GM23338 (cell line): ENCODE data around the gene RAB21.

Source experiments
- CREB1 ChIP-seq: fragments of 250-450 bp; sonication (Bioruptor Pico); IDR thresholded peaks from 2 replicates; pipeline ENCODE4 v1.5.0; 2020; ENCODE audit warnings: low read depth, mild to moderate bottlenecking, moderate library complexity
- EZH2 ChIP-seq: fragments of 200-600 bp; sonication (generic); IDR thresholded peaks from one replicate; pipeline ENCODE4 v1.8.0; 2017; ENCODE audit warnings: antibody characterized with exemption, mild to moderate bottlenecking, low read depth; ENCODE audit not compliant: unreplicated experiment
- EZH2phosphoT487 ChIP-seq: fragments of 200-600 bp; sonication (generic); IDR thresholded peaks from one replicate; pipeline ENCODE4 v1.8.1; 2018; ENCODE audit warnings: antibody characterized with exemption; ENCODE audit not compliant: unreplicated experiment
- NANOG ChIP-seq: IDR thresholded peaks from 2 replicates; pipeline ENCODE4 v1.6.1; 2016; ENCODE audit warnings: antibody characterized with exemption, borderline replicate concordance
- POLR2AphosphoS5 ChIP-seq: IDR thresholded peaks from 2 replicates; pipeline ENCODE4 v1.6.1; 2016; ENCODE audit warnings: antibody characterized with exemption, low read depth
- STAT1 ChIP-seq: IDR thresholded peaks from one replicate; pipeline ENCODE4 v1.6.1; 2016; ENCODE audit warnings: antibody characterized with exemption; ENCODE audit not compliant: unreplicated experiment
- ZNF114 ChIP-seq: fragments of 250-450 bp; sonication (Bioruptor Pico); IDR thresholded peaks from 2 replicates; pipeline ENCODE4 v1.5.0; 2020; ENCODE audit warnings: mild to moderate bottlenecking, moderate library complexity
- ZNF331 ChIP-seq: fragments of 250-450 bp; sonication (Bioruptor Pico); IDR thresholded peaks from 2 replicates; pipeline ENCODE4 v1.5.0; 2020; ENCODE audit warnings: low read depth, mild to moderate bottlenecking, moderate library complexity
- TF ChIP-seq, protein P1 (sequence below), 2 experiments: fragments of 200-600 bp in 1 of 2; sonication (generic) in 1 of 2; conservative IDR thresholded peaks; 2 replicates each; pipeline versions ENCODE4 v1.5.1 to v1.6.1; 2016 to 2017; ENCODE audit warnings: antibody characterized with exemption in 2 of 2, low read depth in 2 of 2, mild to moderate bottlenecking in 2 of 2, moderate library complexity in 1 of 2
- TF ChIP-seq, protein P2 (sequence below): IDR thresholded peaks from one replicate; pipeline ENCODE4 v1.6.1; 2018; ENCODE audit warnings: antibody characterized with exemption; ENCODE audit not compliant: unreplicated experiment
- TF ChIP-seq, protein P3 (sequence below): IDR thresholded peaks from 2 replicates; pipeline ENCODE4 v1.6.1; 2016; ENCODE audit warnings: antibody characterized with exemption

DNA sequence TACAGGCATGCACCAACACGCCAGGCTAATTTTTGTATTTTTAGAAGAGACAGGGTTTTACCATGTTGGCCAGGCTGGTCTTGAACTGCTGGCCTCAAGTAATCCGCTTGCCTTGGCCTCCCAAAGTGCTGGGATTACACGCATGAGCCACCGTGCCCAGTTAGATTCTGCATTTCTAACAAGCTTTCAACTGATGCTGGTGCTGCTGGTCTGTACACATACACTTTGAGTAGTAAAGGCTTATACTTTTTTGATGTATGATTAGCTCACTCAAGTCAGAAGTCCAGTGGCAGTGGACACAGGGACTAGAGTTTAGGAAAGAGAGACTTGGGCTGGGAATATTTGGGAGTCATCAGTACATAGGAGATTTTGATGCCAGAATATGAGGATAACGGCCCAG, 82.7 kb downstream of the RAB21 start:
- TF ChIP-seq, protein P1, sequence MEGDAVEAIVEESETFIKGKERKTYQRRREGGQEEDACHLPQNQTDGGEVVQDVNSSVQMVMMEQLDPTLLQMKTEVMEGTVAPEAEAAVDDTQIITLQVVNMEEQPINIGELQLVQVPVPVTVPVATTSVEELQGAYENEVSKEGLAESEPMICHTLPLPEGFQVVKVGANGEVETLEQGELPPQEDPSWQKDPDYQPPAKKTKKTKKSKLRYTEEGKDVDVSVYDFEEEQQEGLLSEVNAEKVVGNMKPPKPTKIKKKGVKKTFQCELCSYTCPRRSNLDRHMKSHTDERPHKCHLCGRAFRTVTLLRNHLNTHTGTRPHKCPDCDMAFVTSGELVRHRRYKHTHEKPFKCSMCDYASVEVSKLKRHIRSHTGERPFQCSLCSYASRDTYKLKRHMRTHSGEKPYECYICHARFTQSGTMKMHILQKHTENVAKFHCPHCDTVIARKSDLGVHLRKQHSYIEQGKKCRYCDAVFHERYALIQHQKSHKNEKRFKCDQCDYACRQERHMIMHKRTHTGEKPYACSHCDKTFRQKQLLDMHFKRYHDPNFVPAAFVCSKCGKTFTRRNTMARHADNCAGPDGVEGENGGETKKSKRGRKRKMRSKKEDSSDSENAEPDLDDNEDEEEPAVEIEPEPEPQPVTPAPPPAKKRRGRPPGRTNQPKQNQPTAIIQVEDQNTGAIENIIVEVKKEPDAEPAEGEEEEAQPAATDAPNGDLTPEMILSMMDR (conservative IDR thresholded peaks at IDR 0.05; ENCODE audit: low read depth in 2 of 2): no peak
- TF ChIP-seq POLR2AphosphoS5 (no peak), EZH2 (no peak), EZH2phosphoT487 (no peak), NANOG (no peak), ZNF114 (CRISPR knock-in tag) (no peak), STAT1 (no peak), CREB1 (no peak), ZNF331 (no peak)
- TF ChIP-seq, protein P2, sequence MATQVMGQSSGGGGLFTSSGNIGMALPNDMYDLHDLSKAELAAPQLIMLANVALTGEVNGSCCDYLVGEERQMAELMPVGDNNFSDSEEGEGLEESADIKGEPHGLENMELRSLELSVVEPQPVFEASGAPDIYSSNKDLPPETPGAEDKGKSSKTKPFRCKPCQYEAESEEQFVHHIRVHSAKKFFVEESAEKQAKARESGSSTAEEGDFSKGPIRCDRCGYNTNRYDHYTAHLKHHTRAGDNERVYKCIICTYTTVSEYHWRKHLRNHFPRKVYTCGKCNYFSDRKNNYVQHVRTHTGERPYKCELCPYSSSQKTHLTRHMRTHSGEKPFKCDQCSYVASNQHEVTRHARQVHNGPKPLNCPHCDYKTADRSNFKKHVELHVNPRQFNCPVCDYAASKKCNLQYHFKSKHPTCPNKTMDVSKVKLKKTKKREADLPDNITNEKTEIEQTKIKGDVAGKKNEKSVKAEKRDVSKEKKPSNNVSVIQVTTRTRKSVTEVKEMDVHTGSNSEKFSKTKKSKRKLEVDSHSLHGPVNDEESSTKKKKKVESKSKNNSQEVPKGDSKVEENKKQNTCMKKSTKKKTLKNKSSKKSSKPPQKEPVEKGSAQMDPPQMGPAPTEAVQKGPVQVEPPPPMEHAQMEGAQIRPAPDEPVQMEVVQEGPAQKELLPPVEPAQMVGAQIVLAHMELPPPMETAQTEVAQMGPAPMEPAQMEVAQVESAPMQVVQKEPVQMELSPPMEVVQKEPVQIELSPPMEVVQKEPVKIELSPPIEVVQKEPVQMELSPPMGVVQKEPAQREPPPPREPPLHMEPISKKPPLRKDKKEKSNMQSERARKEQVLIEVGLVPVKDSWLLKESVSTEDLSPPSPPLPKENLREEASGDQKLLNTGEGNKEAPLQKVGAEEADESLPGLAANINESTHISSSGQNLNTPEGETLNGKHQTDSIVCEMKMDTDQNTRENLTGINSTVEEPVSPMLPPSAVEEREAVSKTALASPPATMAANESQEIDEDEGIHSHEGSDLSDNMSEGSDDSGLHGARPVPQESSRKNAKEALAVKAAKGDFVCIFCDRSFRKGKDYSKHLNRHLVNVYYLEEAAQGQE: no peak
- TF ChIP-seq, protein P3, sequence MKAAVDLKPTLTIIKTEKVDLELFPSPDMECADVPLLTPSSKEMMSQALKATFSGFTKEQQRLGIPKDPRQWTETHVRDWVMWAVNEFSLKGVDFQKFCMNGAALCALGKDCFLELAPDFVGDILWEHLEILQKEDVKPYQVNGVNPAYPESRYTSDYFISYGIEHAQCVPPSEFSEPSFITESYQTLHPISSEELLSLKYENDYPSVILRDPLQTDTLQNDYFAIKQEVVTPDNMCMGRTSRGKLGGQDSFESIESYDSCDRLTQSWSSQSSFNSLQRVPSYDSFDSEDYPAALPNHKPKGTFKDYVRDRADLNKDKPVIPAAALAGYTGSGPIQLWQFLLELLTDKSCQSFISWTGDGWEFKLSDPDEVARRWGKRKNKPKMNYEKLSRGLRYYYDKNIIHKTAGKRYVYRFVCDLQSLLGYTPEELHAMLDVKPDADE: no peak
